ENCODE measurements around the gene OPA1.

- TF ChIP-seq, protein P1, sequence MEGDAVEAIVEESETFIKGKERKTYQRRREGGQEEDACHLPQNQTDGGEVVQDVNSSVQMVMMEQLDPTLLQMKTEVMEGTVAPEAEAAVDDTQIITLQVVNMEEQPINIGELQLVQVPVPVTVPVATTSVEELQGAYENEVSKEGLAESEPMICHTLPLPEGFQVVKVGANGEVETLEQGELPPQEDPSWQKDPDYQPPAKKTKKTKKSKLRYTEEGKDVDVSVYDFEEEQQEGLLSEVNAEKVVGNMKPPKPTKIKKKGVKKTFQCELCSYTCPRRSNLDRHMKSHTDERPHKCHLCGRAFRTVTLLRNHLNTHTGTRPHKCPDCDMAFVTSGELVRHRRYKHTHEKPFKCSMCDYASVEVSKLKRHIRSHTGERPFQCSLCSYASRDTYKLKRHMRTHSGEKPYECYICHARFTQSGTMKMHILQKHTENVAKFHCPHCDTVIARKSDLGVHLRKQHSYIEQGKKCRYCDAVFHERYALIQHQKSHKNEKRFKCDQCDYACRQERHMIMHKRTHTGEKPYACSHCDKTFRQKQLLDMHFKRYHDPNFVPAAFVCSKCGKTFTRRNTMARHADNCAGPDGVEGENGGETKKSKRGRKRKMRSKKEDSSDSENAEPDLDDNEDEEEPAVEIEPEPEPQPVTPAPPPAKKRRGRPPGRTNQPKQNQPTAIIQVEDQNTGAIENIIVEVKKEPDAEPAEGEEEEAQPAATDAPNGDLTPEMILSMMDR (optimal IDR thresholded peaks at IDR 0.05 in 1 of 3, IDR thresholded peaks at IDR 0.05 in 1 of 3, conservative IDR thresholded peaks at IDR 0.05 in 1 of 3; ENCODE audit: extremely low read depth in 1 of 3, insufficient read depth in 2 of 3, low read length in 3 of 3), result no peak
- TF ChIP-seq EZH2 (IDR thresholded peaks at IDR 0.05; ENCODE audit: low read length), result no peak
These were observed 153.8 kb downstream of the OPA1 start for GRCh38 chr3:193746832-193747231.
